Ramos (cell line): Measurements from ENCODE around the gene UGT2B28.
"Not testable (repeated sequence)": the region's sequence is repeated elsewhere in the genome, so short reads cannot be mapped to it uniquely, and the experiment has no call there.

Source experiments
- in situ Hi-C: fragments of 300-500 bp; cut with MboI; formaldehyde crosslinking; loops from one replicate; pipeline ENCODE4 v1.14.3; 2022; ENCODE audit warnings: low sequenced_read_pairs; ENCODE audit not compliant: unreplicated experiment

UGT2B28 gene

DNA sequence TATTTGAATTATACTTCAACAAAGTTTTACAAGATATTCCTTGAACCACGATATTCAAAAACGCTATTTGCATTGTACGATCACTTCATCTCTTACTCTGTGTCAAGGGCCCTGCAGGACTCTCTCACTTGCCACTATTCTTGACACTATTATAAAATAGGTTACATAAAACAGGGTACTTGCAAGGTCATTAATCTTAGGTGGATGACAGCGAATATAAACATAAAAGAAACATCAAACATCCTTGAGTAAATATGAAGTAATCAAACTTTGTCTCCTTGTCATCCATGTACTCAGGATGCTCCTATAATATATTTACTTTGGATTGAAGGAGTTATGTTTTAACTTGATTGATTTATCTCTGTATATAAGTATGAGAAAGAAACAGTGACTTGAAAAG lies at the start of gene UGT2B28:
Gene UGT2B28, plus strand, starts transcription at position 395 of the 400 bp plus-strand sequence. CDS start 26 bp downstream, outside the sequence.
- in situ Hi-C loops, result not testable (repeated sequence)

DNA sequence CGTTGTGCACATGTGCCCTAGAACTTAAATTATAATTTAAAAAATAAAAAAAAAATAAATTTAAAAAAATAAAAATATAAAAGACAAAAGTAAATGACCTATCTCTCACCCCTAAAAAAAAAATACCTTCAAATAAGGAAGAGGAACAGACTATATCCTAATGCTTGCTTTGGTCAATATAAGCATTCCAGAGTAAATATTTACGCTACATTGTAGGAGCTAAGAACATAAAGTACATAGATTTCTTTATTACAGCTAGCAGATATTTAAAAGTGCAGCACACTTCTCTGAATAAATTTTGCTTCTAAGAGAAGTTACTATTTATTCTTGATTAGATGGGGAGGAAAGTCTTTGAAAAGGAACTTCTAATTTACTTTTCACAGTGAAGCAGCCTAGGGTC lies 41.2 kb upstream of the UGT2B28 start:
- in situ Hi-C loops, result no loop called here

DNA sequence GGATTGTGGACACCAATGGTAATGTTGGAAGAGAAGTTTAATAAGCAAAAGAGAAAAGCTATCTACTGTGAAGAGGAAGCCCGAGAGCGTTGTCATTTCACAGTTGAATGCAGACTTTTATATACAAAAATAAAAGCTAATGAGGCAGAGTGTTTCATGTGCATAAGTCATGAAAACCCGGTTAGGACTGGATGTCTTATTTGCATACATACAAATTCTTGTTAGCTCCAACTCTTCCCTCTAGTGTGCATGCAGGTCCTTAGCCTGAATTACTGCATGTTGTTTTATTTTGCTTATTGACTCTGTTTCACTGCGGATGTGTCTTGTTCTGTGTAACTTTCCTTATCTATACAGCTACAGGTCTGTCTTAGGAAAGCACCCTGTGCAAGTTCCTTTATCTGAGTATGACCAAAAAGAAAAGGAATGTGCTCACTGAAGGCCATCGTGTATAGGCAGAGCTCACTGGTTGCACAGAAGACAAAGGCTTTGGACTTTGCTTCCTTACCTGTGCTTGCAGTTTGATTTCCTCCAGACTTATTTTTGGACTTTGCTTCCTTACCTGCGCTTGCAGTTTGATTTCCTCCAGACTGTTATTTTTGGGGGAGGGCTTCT lies 40.6 kb upstream of the UGT2B28 start:
- in situ Hi-C loops, result no loop called here

DNA sequence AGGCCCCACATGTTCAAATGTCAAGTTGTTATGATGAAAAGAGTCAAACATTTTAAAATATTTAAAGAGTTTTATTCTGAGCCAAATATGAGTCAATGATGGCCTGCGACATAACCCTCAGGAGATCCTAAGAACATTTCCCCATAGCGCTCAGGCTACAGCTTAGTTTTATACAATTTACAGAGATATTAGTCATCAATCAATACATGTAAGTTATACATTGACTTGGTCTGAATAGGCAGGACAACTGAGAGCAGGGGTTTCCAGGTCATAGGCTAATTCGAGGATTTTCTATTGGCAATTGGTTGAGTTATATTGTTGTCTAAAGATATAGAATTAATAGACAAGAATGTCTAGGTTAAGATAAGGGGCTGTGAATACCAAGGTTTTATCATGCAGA lies 39.5 kb upstream of the UGT2B28 start:
- in situ Hi-C loops, result not testable (repeated sequence)

DNA sequence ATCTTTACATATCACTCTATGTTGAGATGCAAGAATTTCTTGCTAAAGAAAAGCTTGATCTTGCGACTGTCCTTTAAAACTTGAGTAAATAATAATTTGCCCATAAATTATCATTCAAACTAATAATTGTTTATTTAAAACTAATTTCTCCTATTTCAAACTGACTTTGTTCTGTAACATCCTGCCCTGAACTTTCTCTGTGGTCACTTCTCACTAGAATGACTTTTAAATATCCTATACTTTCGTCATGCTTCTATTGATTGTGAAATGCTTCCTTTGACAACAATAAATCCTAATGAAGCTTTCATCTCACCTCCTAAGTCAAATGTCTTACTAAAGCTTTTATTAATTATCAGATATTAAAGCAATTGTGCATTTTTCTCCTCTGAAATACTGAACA lies 38.5 kb upstream of the UGT2B28 start:
- in situ Hi-C loops, result not testable (repeated sequence)

DNA sequence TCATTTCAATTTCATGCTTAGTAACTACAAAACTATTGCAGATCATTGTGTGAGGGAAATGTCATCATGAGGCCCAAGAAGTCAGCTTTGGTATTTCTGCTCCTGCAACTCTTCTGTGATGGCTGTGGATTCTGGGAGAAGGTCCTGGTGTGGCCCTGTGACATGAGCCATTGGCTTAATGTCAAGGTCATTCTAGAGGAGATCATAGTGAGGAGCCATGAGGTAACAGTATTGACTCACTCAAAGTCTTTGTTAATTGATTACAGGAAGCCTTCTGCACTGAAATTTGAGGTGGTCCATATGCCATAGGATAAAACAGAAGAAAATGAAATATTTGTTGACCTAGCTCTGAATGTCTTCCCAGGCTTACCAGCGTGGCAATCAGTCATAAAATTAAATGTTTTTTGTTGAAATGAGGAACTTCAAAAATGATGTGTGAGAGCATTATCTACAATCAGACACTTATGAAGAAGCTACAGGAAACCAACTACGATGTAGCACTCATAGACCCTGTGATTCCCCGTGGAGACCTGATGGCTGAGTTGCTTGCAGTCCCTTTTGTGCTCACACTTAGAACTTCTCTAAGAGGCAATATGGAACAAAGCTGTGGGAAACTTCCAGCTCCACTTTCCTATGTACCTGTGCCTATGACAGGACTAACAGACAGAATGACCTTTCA lies 37.6 kb upstream of the UGT2B28 start:
- in situ Hi-C loops, result not testable (repeated sequence)

DNA sequence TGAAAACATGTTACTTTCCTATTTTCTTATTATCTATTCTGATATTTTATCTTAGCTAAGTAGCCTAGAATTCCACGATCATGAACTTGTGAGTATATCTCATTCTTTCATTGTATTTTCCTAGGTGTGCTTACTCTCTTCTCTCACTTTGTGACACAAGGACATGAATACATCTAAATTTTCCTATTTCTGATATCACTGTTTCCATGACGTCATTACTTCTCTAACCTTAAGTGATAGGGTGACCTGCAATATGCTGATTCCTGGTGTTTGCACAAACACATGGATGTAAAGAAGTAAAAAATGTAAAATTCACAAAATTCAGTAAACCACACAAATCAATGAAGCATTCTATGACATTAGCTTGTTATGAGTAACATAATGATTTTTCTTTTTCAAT lies 29.4 kb upstream of the UGT2B28 start:
- in situ Hi-C loops, result not testable (repeated sequence)

DNA sequence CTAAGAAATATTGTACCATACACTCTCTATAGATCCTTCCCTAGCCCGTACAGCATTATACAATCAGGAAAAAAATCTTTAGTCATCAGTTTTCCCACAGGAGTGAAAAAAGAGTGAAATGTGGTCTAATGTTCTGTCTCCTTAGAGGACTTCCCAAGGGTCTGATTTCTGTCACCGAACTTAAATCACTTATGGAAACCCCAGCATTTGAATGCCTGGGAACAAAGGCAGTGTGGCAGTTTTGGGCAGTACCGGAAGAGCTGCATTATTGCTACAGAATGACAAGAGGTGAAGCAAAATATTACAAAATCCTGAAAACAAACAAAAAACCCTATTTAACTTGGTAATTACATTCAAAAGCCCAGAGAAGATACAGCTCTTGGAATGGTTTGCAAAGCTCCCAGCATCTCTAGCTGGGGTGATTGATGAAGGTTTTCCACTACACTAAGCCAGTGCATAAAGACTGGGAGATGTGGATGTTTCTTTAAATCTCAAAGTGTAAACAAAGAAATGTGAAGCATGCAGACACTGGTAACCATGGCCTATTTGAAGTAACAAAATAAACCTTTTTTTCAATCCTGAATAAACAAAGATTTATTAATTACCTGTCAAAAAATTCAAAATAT lies 27.0 kb upstream of the UGT2B28 start:
- in situ Hi-C loops, result not testable (repeated sequence)

DNA sequence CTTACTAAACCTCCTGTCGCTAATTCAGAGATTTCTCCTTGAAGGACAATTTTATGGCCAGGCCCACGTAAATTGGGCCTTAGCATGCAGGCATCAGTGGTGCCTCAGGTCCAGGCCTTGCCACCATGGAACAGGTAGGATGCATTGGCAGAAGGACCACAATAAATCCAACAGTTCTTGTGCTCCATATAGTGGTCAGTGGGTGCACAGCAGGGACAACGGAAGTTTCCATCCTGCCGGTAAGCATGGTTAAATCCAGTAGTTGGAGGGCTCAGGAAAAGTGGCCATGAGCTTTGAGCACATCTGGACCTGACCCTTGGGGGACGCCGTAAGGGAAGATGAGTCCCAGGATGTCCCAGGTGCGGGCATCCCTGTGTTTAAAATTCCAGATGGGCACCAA lies 11.7 kb upstream of the UGT2B28 start:
- in situ Hi-C loops, result not testable (repeated sequence)

DNA sequence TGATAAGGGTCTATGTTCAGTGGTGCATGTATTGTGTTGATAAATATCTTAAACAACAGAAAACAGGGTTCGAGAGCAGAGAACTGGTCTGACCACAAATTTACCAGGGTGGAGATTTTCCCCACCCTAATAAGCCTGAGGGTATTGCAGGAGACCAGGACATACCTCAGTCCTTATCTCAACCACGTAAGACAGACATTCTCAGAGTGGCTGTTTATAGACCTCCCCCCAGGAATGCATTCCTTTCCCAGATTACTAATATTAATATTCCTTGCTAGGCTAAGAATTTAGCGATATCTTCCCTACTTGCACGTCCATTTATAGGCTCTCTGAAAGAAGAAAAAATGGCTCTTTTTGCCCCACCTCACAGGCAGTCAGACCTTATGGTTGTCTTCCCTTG lies 16.1 kb downstream of the UGT2B28 start:
- in situ Hi-C loops, result not testable (repeated sequence)

DNA sequence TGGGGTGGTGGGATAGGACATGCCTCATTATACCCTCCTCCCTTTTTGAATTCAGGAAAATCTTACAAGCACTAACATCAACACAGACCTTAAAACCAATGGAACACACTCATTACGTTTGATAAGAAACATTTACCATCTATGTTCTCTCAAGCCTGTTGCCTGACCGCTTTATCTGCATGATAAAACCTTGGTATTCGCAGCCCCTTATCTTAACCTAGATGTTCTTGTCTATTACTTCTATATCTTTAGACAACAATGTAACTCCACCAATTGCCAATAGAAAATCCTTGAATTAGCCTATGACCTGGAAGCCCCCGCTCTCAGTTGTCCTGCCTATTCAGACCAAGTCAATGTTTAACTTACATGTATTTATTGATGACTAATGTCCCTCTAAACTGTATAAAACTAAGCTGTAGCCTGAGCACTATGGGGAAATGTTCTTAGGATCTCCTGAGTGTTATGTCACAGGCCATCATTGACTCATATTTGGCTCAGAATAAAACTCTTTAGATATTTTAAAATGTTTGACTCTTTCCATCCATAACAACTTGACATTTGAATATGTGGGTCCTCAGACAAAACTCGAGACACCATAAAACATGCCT lies 28.3 kb downstream of the UGT2B28 start:
- in situ Hi-C loops, result not testable (repeated sequence)

DNA sequence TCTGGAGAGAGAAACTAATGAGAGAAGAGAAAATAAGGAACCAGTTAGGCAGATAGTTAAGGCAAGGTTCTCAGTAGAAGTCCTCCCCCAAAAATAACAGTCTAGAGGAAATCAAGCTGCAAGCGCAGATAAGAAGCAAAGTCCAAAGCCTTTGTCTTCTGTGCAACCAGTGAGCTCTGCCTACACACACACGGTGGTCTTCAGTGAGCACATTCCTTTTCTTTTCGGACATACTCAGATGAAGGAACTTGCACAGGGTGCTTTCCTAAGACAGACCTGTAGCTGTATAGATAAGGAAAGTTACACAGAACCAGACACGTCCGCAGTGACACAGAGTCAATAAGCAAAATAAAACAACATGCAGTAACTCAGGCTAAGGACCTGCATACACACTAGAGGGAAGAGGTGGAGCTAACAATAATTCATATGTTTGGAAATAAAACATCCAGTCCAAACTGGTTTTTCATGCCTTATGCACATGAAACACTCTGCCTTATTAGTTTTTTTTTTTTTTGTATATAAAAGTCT lies 29.3 kb downstream of the UGT2B28 start:
- in situ Hi-C loops, result not testable (repeated sequence)

DNA sequence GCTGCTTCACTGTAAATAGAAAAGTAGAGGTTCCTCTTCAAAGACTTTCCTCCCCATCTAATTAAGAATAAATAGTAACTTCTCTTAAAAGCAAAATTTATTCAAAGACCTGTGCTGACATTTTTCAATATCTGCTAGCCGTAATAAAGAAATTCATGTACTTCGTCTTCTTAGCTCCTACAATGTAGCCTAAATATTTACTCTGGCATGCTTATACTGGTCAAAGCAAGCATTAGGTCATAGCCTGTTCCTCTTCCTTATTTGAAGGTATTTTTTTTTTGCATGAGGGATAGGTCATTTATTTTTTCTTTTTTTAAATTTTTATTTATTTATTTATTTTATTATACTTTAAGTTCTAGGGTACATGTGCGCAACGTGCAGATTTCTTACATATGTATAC lies 30.0 kb downstream of the UGT2B28 start:
- in situ Hi-C loops, result not testable (repeated sequence)

DNA sequence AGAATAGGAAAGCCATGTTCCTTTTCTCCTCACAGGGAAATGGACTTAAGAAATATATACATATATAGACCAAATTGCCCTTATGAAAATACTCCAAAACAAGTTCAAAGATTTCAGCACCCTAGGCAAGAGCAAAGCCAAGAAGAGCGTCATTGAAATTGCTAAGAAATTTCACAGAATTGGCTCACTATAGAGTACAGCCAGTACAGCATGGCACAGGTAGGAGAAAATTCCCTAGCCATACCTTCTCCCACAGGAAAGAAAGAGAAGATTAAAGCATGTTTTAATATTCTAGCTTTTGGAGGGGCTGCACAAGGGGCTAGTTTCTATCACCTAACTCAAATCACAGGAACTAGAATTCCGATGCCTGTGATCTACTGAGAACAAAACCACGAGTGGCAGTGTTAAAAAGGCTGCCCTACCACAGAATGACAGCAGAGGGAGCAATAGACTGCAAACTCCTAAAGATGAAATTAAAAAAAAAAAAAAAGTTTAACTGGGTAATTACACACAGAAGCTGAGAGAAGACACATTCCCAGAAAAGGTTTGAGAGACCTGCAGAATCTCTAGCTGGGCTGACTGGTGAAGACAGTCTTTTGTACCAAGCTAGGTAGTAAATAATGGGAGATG lies 37.5 kb downstream of the UGT2B28 start:
- in situ Hi-C loops, result not testable (repeated sequence)

DNA sequence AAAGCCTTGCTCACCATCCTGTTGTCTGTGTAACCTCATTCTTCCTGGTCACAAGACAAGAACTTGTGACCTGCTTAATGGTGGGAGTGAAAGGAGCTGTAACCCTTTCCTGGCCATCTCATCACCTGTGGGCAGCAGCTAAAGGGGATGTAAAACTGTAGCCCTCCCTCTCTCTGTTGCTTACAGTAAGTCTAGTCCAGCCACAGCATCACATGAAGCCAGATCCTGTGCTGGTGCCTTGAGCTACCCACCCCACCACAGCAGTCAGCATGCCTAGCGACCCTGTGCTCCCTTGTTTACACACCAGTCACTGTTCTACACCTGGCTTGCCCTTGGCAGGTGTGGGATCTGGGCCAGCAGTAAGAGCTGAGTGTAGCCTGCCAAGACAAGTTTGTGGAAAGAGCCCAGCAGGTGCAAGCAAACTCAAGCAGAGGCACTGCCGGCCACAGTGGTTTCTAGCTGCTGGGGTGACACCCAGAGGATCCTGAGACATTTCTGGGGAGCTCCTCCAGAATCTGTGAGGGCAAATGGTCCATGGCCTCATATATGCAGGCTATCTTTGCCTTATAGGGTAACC lies 41.0 kb downstream of the UGT2B28 start:
- in situ Hi-C loops, result no loop called here

DNA sequence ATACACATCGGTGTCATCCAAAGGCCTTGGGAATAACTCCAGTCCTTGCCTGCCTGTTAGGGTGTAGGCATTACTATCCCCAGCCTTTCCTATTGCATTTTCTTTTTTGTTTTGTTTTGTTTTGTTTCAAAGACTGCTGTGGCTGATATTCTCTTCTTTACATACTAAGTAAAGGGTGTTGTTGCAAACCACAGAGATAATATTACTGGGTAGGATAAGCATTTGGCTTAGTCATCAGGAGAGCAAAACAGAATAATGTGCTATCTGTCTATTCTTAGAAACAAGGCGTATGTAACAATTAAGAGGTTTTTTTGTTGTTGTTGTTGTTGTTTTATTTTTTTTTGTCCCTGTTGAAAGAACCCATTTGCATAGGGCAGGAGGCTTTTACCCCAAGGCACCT lies 41.8 kb downstream of the UGT2B28 start:
- in situ Hi-C loops, result no loop called here

DNA sequence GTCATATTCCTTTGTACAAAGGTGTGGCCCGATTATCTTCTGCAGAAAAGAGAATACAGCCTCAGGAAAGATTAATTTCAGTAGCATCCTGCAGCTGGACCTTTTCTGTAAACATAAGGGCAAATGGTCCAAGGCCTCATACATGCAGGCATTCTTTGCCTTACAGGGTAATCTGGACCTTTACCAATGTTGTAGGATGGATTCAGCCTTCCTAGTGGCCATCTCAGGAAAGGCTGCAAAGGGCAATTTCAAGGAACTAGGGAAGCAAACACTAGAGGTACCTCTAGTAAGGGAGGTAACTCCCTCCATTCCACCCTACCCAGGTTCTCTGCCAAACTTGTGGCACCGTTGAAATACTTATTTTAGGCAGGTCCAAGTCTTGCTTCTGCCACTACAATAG lies 43.0 kb downstream of the UGT2B28 start:
- in situ Hi-C loops, result no loop called here

DNA sequence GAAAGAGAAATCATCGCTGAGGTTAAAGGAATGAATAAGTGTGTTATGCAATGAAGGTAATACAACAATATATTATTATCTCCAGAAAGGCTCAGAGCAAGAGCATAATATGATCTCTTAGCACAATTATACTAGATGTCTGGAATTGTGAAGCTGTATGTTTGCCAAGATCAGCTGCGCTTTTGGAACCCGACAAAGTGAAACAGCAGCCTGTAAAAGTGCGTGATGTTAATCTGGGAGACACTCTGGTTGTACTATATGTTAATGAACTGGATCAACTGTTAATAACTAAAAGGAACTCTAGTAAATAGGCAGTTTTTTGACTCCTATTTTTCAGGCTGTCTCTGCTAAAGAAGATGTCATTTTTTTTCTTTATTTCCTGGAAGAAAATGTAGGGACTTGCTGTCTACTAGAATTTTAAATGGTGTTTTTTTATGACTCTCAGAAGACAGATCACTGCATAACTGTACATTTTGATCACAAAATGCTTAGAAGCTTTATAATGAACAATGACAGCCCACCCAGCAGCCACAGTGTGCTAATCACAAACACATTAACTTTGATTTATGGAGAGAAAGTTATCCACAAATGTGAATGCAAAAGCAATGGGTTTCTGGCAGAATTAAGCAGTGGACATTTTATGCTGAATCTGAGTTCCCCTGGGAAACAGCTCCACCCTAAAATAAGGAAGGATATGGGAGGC lies 50.2 kb downstream of the UGT2B28 start:
- in situ Hi-C loops, result no loop called here

DNA sequence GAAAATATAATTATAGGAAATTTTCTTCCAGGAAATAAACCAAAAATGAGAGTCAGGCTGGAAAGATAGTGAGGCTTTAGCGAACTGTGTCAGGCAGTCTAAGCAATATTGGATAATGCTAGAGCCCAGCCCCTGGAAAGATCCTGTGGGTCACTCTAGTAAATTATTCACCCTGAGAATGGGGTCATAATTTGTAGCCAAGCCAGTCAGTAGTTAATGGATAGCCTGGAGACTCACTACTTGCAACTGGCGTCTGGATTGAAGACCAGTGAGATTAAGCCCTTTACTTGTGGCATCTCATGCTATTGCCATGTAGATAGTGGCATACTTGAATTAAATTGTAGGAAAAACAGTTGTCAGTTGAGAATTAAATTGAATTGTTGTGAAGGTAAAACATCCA lies 51.0 kb downstream of the UGT2B28 start:
- in situ Hi-C loops, result not testable (repeated sequence)

DNA sequence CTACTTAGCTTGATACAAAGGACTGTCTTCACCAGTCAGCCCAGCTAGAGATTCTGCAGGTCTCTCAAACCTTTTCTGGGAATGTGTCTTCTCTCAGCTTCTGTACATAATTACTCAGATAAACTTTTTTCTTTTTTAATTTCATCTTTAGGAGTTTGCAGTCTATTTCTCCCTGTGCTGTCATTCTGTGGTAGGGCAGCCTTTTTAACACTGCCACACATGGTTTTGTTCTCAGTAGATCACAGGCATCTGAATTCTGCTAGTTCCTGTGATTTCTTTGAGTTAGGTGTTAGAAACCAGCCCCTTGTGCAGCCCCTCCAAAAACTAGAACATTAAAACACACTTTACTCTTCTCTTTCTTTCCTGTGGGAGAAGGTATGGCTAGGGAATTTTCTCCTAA lies 55.2 kb downstream of the UGT2B28 start:
- in situ Hi-C loops, result not testable (repeated sequence)
